CD4-positive, CD25-positive, alpha-beta regulatory T cell (primary cell): ENCODE results near the gene TMEM214. TPM values are rescaled to one million over a fixed set of nuclear protein-coding genes. Genes with fewer than 3 reads are reported as not detected.

Experiments
- ATAC-seq, 2 donors: fragments of 150-1000 bp; cut with Tn5 transposase; one replicate each; pipeline ENCODE4 v1.10.0; 2021; ENCODE audit warnings: low read depth in 2 of 2, moderate number of reproducible peaks in 2 of 2, moderate library complexity in 1 of 2
- DNase-seq, 3 donors: peaks; one replicate each; pipeline versions ENCODE4 v3.0.0 to v3.0.0-alpha.2; 2012 to 2022; ENCODE audit warnings: mixed read lengths in 1 of 3
- H3K27ac ChIP-seq: one replicate; pipeline ENCODE4 v1.7.0; 2013; ENCODE audit warnings: mild to moderate bottlenecking, low read length; ENCODE audit not compliant: insufficient read depth, poor library complexity, severe bottlenecking
- H3K27me3 ChIP-seq: one replicate; pipeline ENCODE4 v1.7.0; 2013; ENCODE audit warnings: low read length; ENCODE audit not compliant: control insufficient read depth, insufficient read depth
- H3K36me3 ChIP-seq: one replicate; pipeline ENCODE4 v1.7.0; 2013; ENCODE audit warnings: mild to moderate bottlenecking, low read length, moderate library complexity; ENCODE audit not compliant: control insufficient read depth, insufficient read depth
- H3K4me1 ChIP-seq: 2 replicates; pipeline ENCODE4 v1.7.0; 2013; ENCODE audit warnings: mild to moderate bottlenecking, low read length; ENCODE audit not compliant: insufficient read depth, control insufficient read depth, poor library complexity, severe bottlenecking
- H3K4me3 ChIP-seq: one replicate; pipeline ENCODE4 v1.7.0; 2013; ENCODE audit warnings: low read depth, mild to moderate bottlenecking, low read length, moderate library complexity
- H3K9me3 ChIP-seq, 2 experiments: 1 replicate in 1 of 2; 2 replicates in 1 of 2; pipeline ENCODE4 v1.7.0; 2013; ENCODE audit warnings: low read length in 2 of 2, mild to moderate bottlenecking in 1 of 2, moderate library complexity in 1 of 2; ENCODE audit not compliant: control insufficient read depth in 2 of 2
- H3K27ac Mint-ChIP-seq, 3 donors: one replicate each; pipeline ENCODE4 v1.8.0; 2020 to 2022; ENCODE audit warnings: mild to moderate bottlenecking in 3 of 3, mixed read lengths in 3 of 3, moderate library complexity in 2 of 3
- H3K27me3 Mint-ChIP-seq: one replicate; pipeline ENCODE4 v1.8.0; 2022; ENCODE audit warnings: mild to moderate bottlenecking, mixed read lengths
- H3K36me3 Mint-ChIP-seq: one replicate; pipeline ENCODE4 v1.8.0; 2020; ENCODE audit warnings: mixed read lengths
- H3K4me1 Mint-ChIP-seq, 4 donors: one replicate each; pipeline ENCODE4 v1.8.0; 2020 to 2022; ENCODE audit warnings: mixed read lengths in 4 of 4, mild to moderate bottlenecking in 1 of 4
- H3K4me3 Mint-ChIP-seq, 4 donors: one replicate each; pipeline ENCODE4 v1.8.0; 2020 to 2022; ENCODE audit warnings: mild to moderate bottlenecking in 4 of 4, mixed read lengths in 4 of 4, moderate library complexity in 3 of 4
- H3K9me3 Mint-ChIP-seq, 7 donors: one replicate each; pipeline ENCODE4 v1.8.0; 2020 to 2022; ENCODE audit warnings: mixed read lengths in 7 of 7, mild to moderate bottlenecking in 3 of 7, moderate library complexity in 2 of 7
- polyA plus RNA-seq, 4 donors: library from polyadenylated mRNA; unstranded; fragments of 300-500 nt; fragmentation: Illumina TruSeq; gene quantifications; one replicate each; pipeline ENCODE4 v1.2.3, GENCODE V29; 2021
- total RNA-seq: library from RNA; stranded (reverse); gene quantifications from one replicate; pipeline ENCODE4 v1.2.3, GENCODE V29; 2022

TMEM214 gene
- total and polyA plus RNA-seq, 5 donors from 2014 or later = 17.6 to 43.3 (median 20.3) TPM

DNA sequence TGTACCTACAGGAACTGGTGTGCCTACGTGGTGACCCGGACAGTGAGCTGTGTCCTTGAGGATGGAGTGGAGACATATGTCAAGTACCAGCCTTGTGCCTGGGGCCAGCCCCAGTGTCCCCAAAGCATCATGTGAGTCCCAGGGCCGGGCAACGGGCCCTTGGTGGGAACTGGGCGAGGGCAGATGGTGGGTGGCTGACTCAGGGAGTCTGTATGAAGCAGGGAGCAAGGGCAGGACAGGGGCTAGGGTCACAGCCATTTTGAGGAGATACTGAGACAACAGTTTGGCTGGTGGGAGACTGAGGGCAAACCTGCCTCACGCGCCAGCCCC lies 47.3 kb downstream of the TMEM214 start:
- no peaks in the 10 kb centered on the region for H3K36me3 Mint-ChIP-seq
- peaks cover 10 to 34% (median 15%) of the 10 kb centered on the region in 4 donors for H3K4me1 Mint-ChIP-seq
- Histone ChIP-seq H3K4me3 (no peak overlapping the region), H3K4me1 (peaks cover 29% of the 10 kb centered on the region), H3K27ac (no peak overlapping the region), H3K9me3 (no peaks in the 10 kb centered on the region), H3K36me3 (no peaks in the 10 kb centered on the region), H3K27me3 (no peaks in the 10 kb centered on the region)
- peak overlapping the region in 2 of 4 donors; percentile 4 to 44 for H3K4me3 Mint-ChIP-seq
- peak overlapping the region in 1 of 3 donors; percentile 52 for H3K27ac Mint-ChIP-seq
- H3K9me3 Mint-ChIP-seq = no peaks in the 10 kb centered on the region
- H3K27me3 Mint-ChIP-seq = no peaks in the 10 kb centered on the region
- DNase-seq (no peak), ATAC-seq (no peak)

DNA sequence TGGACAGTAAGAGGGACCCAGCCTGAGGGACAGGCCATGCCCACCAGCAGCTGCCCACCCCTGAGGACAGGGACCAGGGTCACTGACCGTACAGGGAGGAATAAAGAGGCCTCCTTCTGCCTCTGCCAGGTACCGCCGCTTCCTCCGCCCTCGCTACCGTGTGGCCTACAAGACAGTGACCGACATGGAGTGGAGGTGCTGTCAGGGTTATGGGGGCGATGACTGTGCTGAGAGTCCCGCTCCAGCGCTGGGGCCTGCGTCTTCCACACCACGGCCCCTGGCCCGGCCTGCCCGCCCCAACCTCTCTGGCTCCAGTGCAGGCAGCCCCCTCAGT lies 47.8 kb downstream of the TMEM214 start:
- H3K27ac Mint-ChIP-seq = peak overlapping the region in 1 of 3 donors; percentile 99
- no peaks in the 10 kb centered on the region for H3K9me3 ChIP-seq
- H3K4me3 ChIP-seq = no peak overlapping the region
- peak overlapping the region; percentile 81 for H3K27ac ChIP-seq
- H3K36me3 ChIP-seq = no peaks in the 10 kb centered on the region
- no peaks in the 10 kb centered on the region for H3K27me3 Mint-ChIP-seq
- no peaks in the 10 kb centered on the region for H3K36me3 Mint-ChIP-seq
- no peaks in the 10 kb centered on the region for H3K9me3 Mint-ChIP-seq
- peaks cover 29% of the 10 kb centered on the region for H3K4me1 ChIP-seq
- no peaks in the 10 kb centered on the region for H3K27me3 ChIP-seq
- H3K4me1 Mint-ChIP-seq = peaks cover 7 to 34% (median 16%) of the 10 kb centered on the region in 4 donors
- DNase-seq (no peak), ATAC-seq (no peak)
- H3K4me3 Mint-ChIP-seq = peak overlapping the region in 2 of 4 donors; percentile 44 to 47

DNA sequence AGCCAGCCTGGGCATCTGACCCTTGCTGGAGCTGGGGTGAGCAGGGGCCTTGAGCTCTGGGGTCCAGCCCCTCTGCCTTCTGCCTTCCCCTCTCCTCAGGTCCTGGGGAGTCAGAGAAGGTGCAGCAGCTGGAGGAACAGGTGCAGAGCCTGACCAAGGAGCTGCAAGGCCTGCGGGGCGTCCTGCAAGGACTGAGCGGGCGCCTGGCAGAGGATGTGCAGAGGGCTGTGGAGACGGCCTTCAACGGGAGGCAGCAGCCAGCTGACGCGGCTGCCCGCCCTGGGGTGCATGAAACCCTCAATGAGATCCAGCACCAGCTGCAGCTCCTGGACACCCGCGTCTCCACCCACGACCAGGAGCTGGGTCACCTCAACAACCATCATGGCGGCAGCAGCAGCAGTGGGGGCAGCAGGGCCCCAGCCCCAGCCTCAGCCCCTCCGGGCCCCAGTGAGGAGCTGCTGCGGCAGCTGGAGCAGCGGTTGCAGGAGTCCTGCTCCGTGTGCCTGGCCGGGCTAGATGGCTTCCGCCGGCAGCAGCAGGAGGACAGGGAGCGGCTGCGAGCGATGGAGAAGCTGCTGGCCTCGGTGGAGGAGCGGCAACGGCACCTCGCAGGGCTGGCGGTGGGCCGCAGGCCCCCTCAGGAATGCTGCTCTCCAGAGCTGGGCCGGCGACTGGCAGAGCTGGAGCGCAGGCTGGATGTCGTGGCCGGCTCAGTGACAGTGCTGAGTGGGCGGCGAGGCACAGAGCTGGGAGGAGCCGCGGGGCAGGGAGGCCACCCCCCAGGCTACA lies 49.4 kb downstream of the TMEM214 start:
- no peak for ATAC-seq
- DNase-seq = no peak
- H3K9me3 Mint-ChIP-seq = no peaks in the 10 kb centered on the region
- no peaks in the 10 kb centered on the region for H3K27me3 Mint-ChIP-seq
- H3K36me3 Mint-ChIP-seq = no peaks in the 10 kb centered on the region
- Histone ChIP-seq H3K36me3 (no peaks in the 10 kb centered on the region), H3K9me3 (no peaks in the 10 kb centered on the region), H3K27ac (peak overlapping the region; percentile 81), H3K4me3 (peak overlapping the region; percentile 69), H3K27me3 (no peaks in the 10 kb centered on the region), H3K4me1 (peaks cover 37% of the 10 kb centered on the region)
- peak overlapping the region in 2 of 3 donors; percentile 95 to 100 for H3K27ac Mint-ChIP-seq
- H3K4me1 Mint-ChIP-seq = peaks cover 0 to 34% (median 15%) of the 10 kb centered on the region in 4 donors
- H3K4me3 Mint-ChIP-seq = peak overlapping the region in 1 of 4 donors; percentile 82

DNA sequence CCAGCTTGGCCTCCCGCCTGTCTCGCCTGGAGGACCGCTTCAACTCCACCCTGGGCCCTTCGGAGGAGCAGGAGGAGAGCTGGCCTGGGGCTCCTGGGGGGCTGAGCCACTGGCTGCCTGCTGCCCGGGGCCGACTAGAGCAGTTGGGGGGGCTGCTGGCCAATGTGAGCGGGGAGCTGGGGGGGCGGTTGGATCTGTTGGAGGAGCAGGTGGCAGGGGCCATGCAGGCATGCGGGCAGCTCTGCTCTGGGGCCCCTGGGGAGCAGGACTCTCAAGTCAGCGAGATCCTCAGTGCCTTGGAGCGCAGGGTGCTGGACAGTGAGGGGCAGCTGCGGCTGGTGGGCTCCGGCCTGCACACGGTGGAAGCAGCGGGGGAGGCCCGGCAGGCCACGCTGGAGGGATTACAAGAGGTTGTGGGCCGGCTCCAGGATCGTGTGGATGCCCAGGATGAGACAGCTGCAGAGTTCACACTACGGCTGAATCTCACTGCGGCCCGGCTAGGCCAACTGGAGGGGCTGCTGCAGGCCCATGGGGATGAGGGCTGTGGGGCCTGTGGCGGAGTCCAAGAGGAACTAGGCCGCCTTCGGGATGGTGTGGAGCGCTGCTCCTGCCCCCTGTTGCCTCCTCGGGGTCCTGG lies 50.1 kb downstream of the TMEM214 start:
- no peaks in the 10 kb centered on the region for H3K9me3 Mint-ChIP-seq
- DNase-seq (no peak), ATAC-seq (no peak)
- H3K27me3 ChIP-seq = no peaks in the 10 kb centered on the region
- H3K4me3 ChIP-seq = no peak overlapping the region
- H3K27me3 Mint-ChIP-seq = no peaks in the 10 kb centered on the region
- H3K36me3 ChIP-seq = no peaks in the 10 kb centered on the region
- H3K4me3 Mint-ChIP-seq = peak overlapping the region in 1 of 4 donors; percentile 10
- H3K4me1 ChIP-seq = peaks cover 40% of the 10 kb centered on the region
- H3K9me3 ChIP-seq = no peaks in the 10 kb centered on the region
- H3K27ac ChIP-seq = no peak overlapping the region
- no peak overlapping the region for H3K27ac Mint-ChIP-seq
- H3K36me3 Mint-ChIP-seq = no peaks in the 10 kb centered on the region
- peaks cover 5 to 40% (median 17%) of the 10 kb centered on the region in 4 donors for H3K4me1 Mint-ChIP-seq

DNA sequence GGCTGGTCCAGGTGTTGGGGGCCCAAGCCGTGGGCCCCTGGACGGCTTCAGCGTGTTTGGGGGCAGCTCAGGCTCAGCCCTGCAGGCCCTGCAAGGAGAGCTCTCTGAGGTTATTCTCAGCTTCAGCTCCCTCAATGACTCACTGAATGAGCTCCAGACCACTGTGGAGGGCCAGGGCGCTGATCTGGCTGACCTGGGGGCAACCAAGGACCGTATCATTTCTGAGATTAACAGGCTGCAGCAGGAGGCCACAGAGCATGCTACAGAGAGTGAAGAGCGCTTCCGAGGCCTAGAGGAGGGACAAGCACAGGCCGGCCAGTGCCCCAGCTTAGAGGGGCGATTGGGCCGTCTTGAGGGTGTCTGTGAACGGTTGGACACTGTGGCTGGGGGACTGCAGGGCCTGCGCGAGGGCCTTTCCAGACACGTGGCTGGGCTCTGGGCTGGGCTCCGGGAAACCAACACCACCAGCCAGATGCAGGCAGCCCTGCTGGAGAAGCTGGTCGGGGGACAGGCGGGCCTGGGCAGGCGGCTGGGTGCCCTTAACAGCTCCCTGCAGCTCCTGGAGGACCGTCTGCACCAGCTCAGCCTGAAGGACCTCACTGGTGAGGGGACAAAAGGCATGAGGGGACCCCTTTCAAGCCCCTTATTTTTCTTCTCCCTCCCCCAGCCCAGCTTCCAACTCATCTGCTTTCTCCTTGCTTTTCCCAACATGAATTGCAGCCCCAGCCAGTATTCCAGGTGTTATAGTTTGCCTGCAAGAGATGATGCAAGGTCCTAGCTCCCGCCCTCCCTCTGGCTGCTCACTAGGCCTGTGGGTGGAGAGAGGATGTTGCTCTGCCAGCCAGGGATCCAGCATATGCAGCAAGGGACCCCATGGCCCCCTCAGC lies 50.9 kb downstream of the TMEM214 start:
- H3K4me1 ChIP-seq = peaks cover 40% of the 10 kb centered on the region
- ATAC-seq = no peak
- DNase-seq = no peak

DNA sequence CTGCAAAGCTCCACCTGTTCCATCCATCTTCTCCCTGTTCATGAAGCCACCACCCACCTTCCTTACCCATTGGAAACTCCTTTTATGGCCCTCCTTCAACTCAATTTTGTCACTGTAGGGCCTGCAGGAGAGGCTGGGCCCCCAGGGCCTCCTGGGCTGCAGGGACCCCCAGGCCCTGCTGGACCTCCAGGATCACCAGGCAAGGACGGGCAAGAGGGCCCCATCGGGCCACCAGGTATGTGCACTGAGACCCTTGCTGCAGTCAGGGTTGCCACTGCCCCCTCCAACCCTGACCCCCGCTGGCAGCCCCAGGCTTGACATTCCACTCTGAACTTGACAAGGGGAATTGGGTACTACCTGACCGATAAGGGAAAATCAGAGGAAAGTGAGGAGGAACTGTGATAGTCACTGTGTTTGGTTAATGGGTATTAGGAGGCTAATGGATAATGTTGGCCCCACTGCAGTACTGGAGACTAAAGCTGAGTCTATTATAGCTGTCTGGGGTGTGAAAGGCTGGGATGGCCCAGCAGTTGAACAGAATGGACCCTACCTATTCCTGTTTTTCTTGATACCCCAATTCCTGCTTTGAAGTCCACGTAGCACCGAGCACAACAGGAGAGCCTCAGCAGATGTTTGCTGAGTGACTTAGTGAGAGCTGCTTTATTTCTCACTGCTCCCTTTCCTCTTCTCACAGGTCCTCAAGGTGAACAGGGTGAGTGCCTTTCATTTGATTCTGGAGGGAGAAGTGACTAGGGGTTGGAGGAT lies 51.7 kb downstream of the TMEM214 start:
- no peak overlapping the region for H3K4me3 ChIP-seq
- ATAC-seq (no peak), DNase-seq (no peak)
- H3K36me3 ChIP-seq = no peaks in the 10 kb centered on the region
- H3K27ac ChIP-seq = no peak overlapping the region
- H3K27me3 ChIP-seq = no peaks in the 10 kb centered on the region
- Mint-ChIP-seq H3K9me3 (no peaks in the 10 kb centered on the region), H3K27me3 (no peaks in the 10 kb centered on the region), H3K27ac (peak overlapping the region in 1 of 3 donors; percentile 55), H3K4me3 (peak overlapping the region; percentile 76 to 90 (median 80)), H3K4me1 (peaks cover 5 to 44% (median 17%) of the 10 kb centered on the region in 4 donors), H3K36me3 (no peaks in the 10 kb centered on the region)
- H3K9me3 ChIP-seq = no peaks in the 10 kb centered on the region
- H3K4me1 ChIP-seq = peaks cover 40% of the 10 kb centered on the region

More for the DNA sequence above, 50.9 kb downstream of the TMEM214 start:
- H3K27ac ChIP-seq = no peak overlapping the region
- H3K36me3 ChIP-seq = no peaks in the 10 kb centered on the region
- Mint-ChIP-seq H3K4me3 (peak overlapping the region in 1 of 4 donors; percentile 82), H3K4me1 (peaks cover 5 to 42% (median 17%) of the 10 kb centered on the region in 4 donors), H3K36me3 (no peaks in the 10 kb centered on the region), H3K27ac (no peak overlapping the region), H3K9me3 (no peaks in the 10 kb centered on the region), H3K27me3 (no peaks in the 10 kb centered on the region)
- H3K9me3 ChIP-seq = no peaks in the 10 kb centered on the region
- no peak overlapping the region for H3K4me3 ChIP-seq
- H3K27me3 ChIP-seq = no peaks in the 10 kb centered on the region

DNA sequence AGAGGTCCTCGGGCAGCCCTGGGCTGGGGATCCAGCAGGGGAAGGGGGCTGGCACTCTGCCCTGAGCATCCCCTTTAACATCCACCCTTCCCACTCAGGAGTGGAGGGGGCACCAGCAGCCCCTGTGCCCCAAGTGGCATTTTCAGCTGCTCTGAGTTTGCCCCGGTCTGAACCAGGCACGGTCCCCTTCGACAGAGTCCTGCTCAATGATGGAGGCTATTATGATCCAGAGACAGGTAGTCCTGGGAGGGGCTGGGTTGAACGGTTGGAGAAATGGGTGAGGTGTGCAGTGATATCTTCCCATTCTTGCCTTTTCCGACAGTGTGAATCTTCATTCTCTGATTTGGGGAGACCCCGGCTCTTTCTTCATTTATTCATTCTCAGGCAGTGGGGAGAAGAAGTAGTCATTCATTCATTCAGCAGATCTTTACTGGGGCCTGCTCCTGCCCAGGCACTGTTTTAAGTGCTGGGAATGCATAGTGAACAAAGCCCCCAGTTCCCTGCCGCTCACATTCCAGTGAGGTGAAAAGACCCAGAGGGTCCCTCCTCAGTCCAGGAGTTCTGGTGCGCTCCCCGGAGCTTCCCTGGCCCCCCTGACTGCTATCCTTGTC lies 52.4 kb downstream of the TMEM214 start:
- no peaks in the 10 kb centered on the region for H3K36me3 ChIP-seq
- H3K4me3 ChIP-seq = no peak overlapping the region
- DNase-seq (no peak), ATAC-seq (no peak)
- H3K9me3 ChIP-seq = no peaks in the 10 kb centered on the region
- peaks cover 40% of the 10 kb centered on the region for H3K4me1 ChIP-seq
- no peaks in the 10 kb centered on the region for H3K27me3 ChIP-seq
- no peaks in the 10 kb centered on the region for H3K9me3 Mint-ChIP-seq
- peak overlapping the region; percentile 86 for H3K27ac ChIP-seq
- H3K4me3 Mint-ChIP-seq = peak overlapping the region; percentile 76 to 90 (median 80)
- no peaks in the 10 kb centered on the region for H3K27me3 Mint-ChIP-seq
- peak overlapping the region; percentile 51 to 91 (median 76) for H3K27ac Mint-ChIP-seq
- no peaks in the 10 kb centered on the region for H3K36me3 Mint-ChIP-seq
- peaks cover 5 to 43% (median 17%) of the 10 kb centered on the region in 4 donors for H3K4me1 Mint-ChIP-seq
